ENCODE data around the gene IL23R.

DNA sequence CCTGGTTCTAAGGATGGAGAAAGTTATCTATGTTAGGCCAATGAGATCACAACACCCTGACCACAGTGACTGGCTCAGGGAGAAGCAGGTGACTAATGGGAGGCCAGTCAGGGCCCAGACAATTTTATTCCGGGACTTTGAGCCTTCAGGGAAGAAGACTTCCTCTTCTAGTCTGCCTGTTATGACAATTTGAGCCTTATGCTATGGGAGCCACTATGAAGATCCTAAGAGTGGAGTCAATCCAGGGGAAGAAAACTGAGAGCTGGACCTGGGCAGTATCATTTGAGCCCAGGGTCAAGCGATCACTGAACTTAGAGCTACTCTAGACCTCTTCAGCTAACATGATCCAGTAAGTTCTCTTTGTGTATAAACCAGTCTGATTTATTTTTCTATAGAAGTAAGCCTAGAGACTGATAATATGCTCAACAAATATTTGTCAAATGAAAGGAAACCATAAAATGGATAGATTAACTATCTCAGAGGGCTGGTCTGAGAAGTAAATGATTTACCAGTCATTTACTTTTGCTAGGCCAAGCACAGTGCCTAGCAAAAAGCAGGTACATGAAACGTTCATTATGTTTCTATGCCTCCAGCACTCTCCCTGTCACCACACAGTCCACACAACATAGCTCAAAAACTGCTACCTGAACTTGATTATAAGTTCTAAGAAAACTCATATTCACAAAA lies 27.3 kb upstream of the IL23R start:
- no peak for TF ChIP-seq CTCF (IDR thresholded peaks at IDR 0.05; ENCODE audit: low read depth, low read length, missing input control)
- TF ChIP-seq TAF1 (conservative IDR thresholded peaks at IDR 0.05), result peak; percentile 31
- no peak for TF ChIP-seq SP1 (IDR thresholded peaks at IDR 0.05)

Data from liver (tissue), 3 donors.